ENCODE measurements around the gene TTYH3.

TTYH3 gene

GRCh38 chr7:2617325-2617905 lies 14.4 kb upstream of the TTYH3 start:
- DNase-seq, result no peak

GRCh38 chr7:2619116-2619515 lies 12.7 kb upstream of the TTYH3 start:
- no peak for DNase-seq

DNA sequence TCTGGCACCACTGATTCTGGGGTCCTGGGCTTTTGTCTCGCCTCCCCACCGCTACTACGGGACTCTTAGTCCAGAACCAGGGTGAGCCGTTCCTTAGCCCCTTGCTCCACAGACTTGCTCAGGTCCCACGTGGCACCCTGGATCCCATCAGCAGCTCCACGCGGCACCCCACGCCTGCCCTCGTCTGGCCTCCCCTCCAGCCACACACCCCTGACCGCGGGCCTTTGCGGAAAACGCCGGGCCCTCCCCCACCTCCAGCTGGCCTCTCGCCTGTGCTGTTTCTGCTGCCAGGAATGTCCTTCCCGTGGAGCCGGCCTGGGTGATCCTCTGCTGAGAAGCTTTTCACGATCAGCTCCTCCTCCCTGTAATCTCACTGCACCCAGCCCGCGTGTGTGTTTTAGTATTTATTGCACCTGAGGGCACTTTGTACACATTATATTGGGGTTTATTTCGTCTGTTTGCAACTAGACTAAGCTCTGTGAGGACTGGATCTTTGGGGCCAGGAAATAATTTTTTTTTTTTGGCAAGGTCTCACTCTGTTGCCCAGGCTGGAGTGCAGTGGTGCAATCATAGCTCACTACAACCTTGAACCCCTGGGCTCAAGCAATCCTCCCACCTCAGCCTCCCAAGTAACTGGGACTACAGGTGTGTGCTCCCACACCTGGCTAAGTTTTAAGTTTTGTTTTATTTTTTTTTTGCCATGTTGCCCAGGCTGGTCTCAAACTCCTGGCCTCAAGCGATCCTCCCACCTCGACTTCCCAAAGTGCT lies 10.5 kb upstream of the TTYH3 start:
- no peak for DNase-seq

- no peak for DNase-seq
Observed at GRCh38 chr7:2621948-2622640, 9.7 kb upstream of the TTYH3 start.

DNA sequence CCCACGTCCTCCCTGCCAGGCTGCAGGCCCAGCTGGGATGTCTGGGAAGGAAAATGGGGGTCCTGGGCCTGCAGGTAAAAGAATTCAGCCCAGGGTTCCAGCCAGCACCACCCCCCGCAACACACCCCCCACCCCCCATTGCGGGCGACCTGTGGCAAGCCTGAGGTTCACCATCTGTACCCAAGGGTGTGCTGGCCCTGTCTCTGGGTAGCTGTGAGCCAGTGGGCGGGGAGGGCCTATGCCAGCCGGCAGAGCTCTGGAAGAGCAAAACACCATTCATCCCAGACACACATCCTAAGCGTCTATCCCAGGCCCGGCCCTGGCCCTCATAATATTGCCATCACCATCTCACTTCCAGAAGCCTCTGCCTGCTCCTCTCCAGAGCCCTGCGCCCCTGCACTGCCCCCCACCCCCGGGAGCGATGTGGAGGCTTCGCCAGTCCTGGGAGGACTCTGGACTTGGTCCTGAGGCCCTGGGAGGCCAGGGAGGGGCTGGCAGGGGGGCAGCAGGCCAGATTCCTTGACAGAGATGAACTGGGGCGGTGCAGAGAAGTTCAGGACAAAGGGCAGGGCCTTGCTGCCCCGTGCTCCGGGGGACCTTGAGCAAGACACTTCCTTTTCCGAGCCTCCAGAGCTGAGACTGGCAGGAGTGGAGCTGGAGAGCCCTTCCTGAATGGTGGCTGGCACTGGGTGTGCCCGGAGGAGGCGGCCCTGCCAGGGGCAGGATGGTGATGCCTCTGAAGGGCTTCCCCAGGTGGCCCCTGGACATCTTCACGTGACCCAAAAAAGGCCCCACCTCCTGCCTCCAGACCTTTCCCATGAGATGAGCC lies 8.7 kb upstream of the TTYH3 start:
- no peak for DNase-seq

DNA sequence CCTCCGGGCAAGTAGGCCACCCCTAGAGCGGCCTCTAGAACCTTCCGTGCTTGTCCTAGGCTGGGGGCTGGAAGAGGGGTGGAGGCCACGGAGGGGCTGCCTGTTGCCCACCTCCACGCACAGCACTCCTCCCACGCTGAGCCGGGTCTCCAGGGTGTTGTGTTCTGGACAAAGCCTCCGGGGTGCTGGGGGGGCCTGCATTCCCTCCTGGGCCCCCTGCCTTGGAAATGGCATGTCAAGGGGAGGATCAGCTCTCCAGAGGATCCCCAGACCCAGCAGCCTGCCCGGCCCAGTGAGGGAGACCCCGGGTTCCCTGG lies 8.1 kb upstream of the TTYH3 start:
- no peak for DNase-seq

DNA sequence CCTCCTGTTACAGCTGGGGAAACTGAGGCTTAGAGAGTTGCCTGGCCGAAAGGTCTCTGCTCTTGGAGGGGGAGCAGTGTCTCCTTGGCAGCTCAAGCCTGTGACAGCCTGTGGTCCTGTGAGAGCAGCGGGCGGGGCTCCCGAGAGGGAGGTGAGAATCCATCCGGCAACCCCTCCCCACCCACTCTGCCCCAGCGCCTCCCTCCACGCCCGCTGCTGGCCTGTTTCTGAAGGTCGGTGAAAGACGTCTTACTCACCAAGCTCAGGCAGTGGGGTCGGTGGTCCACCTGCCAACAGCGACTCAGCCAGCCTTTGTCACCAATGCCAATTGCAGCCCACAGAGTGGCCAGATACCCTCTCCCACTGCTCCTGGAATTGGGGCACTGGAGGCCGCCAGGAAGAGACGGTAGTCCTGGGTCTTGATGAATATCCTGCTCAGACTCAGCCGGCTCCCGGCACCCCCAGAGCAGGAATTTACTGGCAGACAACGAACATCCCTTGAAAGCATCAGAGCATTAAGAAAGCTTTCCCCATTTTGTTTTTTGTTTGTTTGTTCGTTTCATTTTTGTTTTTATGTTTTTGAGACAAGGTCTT lies 7.4 kb upstream of the TTYH3 start:
- DNase-seq, result no peak

GRCh38 chr7:2626498-2627117 lies 5.2 kb upstream of the TTYH3 start:
- no peak for DNase-seq

DNA sequence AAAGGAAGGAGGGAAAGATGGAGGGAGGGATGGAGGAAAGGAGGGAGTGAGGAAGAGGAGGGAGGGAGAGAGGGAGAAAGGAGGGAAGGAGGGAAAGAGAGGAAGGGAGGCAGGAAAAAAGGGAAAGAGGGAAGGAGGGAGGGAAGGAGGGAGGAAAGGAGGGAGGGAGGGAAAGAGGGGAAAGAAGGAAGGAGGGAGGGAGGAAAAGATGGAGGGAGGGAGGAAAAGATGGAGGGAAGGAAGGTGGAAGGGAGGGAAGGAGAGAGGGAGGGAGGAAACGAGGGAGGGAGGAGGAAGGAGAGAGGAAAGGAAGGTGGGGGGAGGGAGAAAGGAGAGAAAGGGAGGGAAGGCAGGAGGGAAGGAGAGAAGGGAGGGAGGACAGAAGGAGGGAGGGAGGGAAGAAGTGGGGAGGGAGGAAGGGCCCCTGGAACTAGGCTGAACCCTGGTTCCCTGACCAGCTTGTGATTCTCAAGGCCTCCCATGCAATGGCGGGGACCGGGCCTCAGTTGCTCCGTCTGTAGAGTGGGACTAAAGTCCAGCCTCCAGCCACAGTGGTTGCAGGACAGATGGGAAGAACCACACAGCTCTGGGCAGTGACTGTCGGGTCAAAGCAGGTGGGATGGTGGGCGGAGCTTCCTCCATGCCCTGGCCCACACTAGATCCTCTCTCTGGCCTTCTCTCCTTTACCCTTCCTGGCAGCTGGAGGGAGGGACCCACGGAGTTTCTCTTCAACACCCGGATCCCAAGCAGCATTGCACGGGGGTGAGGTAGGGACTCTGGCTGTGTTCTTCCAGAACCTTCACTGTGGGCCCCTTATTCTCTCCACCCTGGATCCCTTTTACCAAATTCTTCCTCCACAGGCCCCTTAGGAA lies 4.3 kb upstream of the TTYH3 start:
- DNase-seq, result no peak

DNA sequence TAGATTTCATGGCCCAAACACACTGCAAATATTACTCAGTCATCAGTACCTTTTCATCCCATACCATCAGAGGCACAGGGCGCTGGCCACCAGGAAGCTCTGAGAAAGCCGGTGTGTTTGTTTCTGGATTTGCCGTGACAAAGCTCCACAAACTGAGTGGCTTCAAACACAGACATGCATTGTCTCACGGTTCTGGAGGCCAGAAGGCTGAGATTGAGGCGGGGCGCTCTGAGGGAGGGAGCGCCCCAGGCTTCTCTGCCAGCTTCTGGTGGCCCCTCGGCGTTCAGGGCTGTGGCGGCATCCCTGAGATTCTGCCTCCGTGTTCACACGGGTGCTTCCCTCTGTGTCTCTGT lies 3.7 kb upstream of the TTYH3 start:
- DNase-seq, result no peak

DNA sequence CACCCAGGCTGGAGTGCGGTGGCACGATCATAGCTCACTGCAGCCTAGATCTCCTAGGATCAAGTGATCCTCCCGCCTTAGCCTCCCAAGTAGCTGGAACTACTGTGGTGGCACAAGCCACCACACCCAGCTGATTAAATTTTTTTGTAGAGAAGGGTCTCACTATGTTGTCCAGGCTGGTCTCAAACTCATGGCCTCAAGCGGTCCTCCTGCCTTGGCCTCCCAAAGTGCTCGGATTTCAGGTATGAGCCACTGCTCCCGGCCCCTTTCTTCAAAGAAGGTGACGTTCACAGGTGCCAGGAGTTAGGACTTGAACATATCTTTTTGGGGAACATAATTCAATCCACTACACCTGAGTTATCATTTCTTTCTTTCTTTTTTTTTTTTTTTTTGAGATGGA lies 2.9 kb upstream of the TTYH3 start:
- no peak for DNase-seq

DNA sequence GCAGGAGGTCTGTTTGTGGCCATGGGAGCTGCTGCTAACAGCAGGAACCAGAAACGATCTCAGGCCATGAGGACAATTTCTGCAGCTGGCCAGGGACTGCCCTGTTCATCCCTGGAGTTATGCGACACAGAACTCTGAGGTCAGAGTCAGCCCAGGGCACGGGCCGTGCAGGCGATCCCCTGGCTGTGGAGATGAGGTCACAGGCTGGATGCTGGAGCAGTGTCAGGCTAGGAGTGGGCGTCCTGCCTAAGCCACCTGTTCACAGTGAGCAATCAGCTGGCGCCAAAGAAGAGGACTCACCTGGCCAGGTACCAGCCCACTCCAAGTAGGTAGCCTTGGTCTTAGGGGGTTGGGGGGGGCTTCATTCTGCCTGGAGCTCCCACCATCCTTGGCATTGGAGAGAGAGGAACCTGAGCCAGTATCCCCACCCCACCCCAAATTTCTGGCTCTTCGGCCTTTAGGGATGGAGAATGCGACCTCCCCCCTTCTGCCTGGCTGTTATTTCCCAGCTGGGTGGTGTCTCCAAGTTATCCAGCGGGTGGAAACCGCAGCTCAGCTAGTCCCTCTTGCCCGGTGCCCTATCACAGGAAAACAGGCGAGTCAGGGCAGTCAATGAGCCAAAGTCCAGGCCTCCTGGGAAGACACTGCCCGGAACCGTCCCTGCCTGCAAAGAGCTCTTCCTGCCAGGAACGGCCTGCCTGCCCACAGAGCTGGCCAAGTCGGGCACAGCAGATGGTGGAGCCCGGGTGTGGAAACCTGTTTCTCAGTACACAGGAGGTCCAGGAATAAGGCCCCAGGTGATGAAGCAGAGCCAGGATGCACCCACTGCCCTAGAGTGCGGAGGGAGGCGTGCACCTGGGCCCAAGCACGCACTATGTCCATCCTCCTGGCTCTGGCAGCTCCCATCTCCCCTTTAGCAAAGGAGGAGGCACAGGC lies 1.8 kb upstream of the TTYH3 start:
- DNase-seq, result no peak

DNA sequence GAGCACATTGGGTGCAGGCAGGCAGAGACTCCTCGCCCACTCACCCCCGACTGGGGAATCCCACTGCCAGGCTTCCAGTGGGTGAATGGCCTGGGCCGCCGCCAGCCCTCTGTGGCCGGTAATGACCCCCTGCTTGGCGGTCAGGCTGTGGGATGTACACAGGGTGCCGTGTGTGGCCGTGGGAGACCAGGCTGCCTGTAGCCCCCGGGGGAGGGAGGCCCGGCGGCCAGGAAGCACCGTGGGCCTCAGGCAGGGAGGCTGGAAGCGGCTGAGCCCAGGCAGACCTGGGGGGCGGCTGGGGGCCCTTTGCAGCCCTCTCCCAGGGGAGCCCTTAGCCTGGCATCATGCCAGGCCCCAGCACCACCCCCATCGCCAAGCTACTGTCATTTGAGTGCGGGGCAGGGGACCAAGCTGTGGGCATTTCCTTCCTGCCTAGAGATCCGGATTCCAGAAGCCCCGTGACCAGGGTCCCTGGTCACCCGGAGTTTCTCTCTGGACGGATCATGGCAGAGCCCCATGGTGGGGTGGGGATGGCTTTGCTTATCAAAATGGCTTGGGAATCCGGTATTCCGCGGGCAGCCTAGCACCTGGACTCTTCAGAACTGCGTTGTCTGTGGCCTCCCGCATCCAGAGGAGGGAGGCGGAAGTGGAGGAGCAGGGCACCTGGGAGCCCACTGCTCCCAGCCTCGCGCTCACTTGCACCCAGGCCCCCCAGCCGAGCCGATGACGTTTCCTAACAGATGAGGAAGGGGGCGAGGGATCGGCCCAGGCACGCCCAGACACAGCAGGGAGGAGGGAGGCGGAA lies 1.1 kb downstream of the TTYH3 start:
- peak; percentile 65 for DNase-seq

DNA sequence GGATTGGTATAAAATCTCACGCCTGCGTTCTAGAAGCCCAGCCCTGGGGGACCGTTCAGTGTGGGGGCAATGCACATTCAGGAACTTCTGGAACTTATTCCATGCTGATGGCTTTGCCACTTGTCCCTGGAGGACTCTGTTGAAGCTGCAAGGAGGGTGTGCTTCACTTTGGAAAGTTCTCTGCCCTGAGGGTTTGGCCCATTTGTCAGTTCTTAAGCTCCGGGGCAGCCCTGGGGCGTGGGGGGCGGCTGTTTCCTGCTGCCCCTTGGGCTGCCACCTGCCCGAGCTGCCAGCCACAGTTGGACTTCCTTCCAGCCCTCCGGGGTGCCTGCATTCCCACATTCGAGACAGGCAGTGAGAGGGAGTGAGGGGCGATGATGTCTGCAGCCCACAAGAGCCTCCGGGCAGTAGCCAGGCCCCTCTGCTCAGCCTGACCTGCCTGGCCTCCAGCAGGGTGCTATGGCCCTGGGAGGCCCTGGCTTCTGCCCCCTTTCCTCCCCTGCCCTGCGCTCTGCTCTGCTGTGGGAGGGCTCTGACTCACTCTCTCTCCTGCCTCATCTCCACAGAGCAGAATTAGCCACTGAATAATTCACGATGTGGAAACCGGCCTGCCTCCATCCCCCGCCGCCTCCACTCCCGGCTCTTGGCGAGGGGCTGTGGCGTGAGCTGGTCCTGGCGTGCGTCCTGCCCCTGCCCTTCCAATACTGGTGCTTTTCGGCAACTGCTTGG lies 1.9 kb downstream of the TTYH3 start:
- no peak for DNase-seq

GRCh38 chr7:2634267-2635145 lies 2.7 kb downstream of the TTYH3 start:
- DNase-seq, result no peak

- no peak for DNase-seq
Observed at GRCh38 chr7:2635148-2635668, 3.4 kb downstream of the TTYH3 start.

- DNase-seq, result no peak
Observed at GRCh38 chr7:2635810-2636701, 4.3 kb downstream of the TTYH3 start.

Measured in COR-L47 (cell line).